GM18507 (cell line): ENCODE measurements around the gene BACH2.

Experiments
- DNase-seq: peaks from one replicate; pipeline ENCODE4 v3.0.0; 2011; ENCODE audit warnings: low read depth; ENCODE audit not compliant: insufficient read length; ENCODE audit errors: extremely low spot score
- FAIRE-seq: peaks from 2 replicates; lab custom pipeline; 2011; peaks lifted over from hg19 to GRCh38; lab: Jason Lieb, UNC

BACH2 gene

GRCh38 chr6:89999154-89999553 lies 297.5 kb downstream of the BACH2 start:
- DNase-seq = no peak
- FAIRE-seq = no peak

DNA sequence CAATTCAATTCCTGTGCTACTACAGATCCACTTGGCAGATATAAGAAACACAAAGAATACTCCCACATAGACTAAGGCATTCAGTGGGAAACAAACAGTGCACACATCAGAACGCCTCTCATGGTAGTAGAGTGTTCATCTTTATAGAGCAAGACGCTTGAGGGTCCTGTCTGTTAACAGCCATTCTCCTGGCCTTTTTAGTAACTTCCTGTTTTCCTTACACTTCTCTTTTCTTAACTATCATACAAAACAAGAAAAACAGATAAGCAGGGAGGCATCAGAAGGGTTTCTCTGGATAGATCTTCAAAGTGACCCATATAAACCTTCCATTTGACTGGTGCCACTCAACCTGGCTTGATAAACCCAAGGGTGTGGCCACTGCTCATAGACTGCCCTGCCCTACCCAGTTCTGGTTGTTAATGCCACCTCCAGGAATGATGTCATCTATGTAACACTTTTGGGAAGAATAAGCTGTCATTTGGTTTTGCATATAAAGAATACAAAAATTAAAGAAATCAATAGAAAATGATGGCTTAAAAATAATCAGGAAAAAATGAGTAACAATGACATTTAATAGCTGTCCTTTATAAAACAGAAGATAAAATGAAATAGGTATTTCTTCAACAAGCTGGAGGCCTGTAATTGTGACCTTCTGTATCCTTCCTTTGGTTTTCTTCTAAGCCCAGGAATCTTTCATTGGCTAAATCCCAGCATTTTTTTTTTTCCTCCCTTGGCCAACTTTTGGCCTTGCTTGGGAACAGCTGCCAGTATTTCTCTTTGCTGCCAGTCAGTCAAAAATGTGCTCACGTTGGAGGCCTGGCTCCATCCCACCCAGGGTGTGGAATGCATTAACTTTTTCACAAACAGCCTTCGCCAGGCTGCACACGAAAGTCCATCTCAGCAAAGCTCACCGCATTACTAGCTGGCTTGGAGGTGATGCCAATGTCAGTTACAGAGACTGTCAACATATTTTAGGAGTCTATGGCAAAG lies 298.9 kb downstream of the BACH2 start:
- DNase-seq = no peak
- FAIRE-seq = no peak

DNA sequence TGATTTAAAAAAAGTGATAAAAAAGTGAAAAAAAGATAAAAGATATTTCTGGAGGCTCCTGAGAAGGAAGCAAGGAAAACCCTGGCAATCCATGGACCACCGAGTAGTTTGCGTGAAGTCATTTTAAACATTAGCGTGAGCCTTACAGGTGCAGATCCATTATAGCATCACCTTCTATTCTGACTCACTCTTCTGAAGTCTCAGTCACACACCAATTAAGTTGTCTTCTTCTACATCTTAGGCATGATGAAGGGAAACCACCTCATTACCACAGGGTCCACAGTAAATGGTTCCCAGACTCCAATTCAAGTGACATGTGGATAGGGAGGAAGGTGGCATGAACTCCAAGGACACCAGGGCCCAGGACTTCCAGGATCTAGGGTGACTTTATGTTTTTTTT lies 303.2 kb downstream of the BACH2 start:
- no peak for DNase-seq
- no peak for FAIRE-seq

DNA sequence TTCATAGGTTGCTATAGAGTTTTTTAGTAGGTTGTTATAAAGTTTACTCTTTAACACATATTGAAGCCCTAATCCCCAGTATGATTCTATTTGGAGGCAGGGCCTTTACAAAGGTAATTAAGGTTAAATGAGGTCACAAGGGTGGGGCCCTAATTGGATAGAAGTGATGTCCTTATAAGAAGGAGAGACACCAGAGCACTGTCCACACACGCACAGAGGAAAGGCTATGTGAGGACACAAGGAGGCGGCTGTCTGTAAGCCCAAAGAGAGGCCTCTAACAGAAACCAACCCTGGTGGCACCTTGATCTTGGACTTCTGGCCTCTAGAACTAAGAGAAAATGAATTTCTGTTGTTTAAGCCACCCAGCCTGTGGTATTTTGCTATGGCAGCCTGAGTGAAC lies 303.8 kb downstream of the BACH2 start:
- FAIRE-seq = no peak

DNA sequence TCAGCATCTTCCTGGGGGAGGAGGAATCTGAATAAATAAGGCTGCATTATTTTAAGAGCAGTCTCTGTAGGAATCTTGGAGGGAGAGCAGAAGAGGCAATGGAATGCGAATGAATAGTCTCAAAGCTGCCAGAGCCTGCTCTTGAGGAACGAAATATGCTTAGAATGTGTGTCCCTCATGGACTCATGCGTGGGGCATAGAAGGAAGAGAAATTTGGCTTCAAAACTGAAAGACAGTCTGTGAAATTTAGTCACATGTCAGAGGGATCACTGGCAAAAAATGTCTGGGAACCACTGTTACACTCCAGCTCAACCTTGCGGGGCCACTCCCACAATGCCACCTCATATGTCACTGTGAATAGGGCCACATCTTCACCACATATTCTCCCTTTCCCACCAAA lies 306.9 kb downstream of the BACH2 start:
- FAIRE-seq (no peak), DNase-seq (no peak)

More for the DNA sequence above, 303.8 kb downstream of the BACH2 start:
- DNase-seq = no peak

DNA sequence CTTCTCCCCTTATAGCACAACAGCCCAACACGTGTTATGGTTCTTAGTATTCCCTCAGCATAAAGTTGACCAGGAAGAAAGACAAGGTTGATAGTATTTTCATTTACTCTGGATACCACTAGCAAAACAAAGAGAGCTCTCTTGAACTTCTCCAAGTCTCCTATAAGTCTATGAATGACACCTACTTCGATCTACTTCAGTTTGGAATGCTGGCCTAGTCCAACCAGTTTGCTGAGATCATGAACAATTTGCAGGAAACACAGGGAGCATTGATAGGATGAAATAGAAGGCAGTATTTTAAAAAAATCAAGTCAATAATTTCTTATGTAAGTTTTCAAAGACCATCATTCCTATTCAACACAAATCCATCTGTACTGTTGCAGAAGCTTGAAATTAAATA lies 308.8 kb downstream of the BACH2 start:
- FAIRE-seq = no peak
- no peak for DNase-seq

GRCh38 chr6:89987140-89987539 lies 309.5 kb downstream of the BACH2 start:
- DNase-seq (no peak), FAIRE-seq (no peak)

DNA sequence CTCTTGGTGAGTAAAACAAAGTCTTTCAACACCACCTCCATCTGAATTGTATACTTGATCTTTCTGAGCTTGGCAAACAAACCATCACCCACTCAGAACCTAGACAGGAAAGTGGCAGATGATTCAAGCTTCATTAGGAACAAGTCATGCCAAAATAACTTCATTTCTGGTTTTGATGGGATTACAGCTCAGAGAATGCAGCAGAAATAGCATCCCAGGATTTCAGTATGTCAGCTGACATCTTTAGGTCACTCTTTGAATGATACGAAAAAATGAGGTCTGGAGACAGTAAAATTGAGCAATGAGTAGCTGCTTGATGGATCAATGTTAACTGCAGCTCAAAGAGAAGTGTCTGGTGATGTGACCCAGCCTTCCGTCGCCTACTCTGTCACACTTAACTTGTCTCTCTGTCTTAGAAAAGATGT lies 310.0 kb downstream of the BACH2 start:
- DNase-seq (no peak), FAIRE-seq (no peak)

- FAIRE-seq = no peak
- no peak for DNase-seq
Observed at GRCh38 chr6:89985751-89986493, 310.7 kb downstream of the BACH2 start.

DNA sequence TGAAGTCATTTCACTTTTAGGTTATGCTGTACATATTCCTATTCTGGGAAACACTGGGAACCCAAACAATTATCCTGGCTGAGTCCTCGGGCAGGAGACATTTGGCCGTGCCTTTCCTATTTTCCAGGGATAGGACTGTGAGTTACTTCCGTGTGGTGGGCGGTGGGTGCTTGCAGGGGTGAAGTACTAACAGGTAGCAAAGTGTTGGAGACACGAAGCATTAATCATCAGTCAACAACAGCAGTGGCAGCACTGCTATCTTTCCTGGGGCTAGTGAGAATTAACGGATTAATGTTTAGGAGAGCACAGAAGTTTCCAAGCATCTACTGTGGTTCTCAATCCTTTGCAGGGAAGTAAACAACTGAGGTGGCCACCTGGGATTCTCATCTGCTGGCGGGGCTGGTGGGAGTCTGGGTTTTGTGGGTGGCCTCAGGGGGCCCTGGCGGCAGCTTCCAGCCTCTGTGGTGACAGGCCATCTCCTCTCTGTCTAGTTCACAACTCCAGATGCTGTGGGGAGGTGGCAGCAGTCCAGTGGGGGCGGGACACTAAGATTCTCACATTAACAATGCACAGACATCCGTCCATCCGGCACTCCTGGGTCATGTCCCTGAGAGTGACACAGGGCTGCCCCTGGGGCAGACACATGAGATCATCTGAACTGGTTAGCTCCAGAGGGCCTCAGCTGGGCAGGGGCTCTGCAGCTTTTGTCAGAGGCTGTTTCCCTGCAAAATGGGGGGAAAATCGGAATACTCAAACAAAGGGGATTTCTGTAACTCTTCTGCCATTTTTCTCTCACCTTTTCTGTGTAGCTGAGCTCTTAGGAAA lies 311.5 kb downstream of the BACH2 start:
- DNase-seq = no peak
- no peak for FAIRE-seq

DNA sequence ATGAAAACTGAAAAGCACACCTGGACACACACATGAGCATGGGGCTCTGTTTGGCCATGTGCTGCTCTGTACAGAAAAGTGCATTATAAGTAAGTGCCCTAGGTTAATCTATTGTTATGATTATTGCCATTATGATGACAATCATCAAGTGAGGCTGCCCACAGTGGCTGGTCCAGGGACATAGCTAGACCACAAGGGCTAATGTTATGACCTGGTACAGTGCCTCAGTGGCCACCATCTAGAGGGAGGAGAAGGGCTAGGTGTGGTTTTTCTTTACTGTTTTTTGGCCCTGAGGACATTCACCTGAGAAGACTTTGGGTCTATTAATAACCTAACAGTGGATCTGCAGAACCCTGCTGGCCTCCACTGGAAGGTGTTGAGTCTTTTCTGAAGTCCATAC lies 316.3 kb downstream of the BACH2 start:
- FAIRE-seq (no peak), DNase-seq (no peak)

GRCh38 chr6:89979481-89980119 lies 317.0 kb downstream of the BACH2 start:
- DNase-seq (no peak), FAIRE-seq (no peak)

DNA sequence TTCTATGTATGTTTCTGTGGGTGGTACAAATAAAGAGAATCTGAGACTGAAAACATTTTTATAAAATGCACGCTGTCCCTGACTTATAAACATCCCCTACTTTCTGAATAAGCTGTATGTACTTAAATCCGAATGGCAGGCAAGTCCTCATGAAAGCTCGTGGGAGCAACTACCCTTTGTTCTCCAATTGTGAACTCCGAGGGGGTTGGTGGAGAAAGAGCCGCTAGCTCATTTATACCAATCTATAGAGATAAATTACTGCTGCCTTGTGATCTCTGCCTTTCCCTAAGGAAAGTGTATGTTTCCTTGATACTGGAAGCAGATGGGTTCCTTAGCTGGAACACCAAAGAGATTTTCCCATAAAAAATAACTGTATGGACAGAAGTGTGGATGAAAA lies 317.9 kb downstream of the BACH2 start:
- FAIRE-seq (no peak), DNase-seq (no peak)

DNA sequence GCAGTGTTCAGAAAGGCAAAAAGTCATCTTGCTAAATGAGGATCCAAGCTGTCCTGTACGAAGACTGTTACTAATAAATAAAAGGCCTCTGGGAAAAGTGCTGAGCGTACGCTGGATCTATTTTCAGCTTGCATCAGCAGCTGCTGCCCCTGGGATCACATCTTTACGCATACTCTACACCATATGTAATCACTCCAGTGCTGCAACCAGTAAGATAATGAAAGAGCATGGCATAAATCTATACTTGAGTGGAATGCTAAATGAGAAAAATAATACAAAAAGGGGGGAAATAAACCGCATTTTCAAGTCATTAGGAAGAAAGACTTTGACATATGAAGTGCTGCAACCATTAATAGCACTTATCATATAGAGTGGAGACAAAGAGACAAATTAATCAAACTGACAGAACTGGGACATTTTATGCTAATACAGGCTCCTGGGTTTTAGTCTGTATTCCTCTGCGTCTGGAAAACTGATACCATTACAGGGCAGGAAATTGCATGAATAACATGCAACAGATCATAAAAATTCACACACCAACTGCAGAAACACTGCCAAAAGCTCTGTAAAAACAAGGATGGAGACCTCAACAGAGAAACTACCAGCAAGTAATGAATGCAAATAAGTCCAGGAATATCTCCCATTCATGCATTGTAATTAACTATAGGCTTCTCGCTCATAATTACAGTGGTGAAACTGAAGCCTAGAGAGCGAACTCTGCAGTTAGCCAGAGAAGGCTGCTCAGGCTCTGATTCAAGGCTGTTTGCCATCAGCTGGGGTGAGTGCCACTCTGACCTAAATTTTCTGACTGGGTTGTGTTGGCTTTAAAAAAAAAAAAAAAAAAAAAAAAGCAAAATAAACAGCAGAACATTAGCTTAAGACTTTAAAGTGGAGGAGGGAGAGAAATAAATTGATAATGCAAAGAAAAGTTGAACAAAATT lies 318.6 kb downstream of the BACH2 start:
- DNase-seq = no peak

DNA sequence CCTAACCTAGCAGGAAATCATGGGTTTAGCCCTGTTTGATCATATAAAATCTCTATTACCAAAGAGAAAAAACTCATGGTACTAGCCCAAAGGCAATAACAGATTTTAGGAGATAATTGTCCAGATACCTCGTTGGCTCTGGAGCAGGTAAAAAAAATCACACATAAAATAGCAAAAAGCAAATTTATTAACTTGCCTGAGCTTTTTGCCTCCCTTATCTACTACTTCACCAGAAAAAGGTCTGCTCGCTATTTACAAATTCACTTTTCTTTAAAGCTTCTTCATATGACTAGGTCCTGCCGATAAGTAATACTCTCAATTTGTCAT lies 320.0 kb downstream of the BACH2 start:
- FAIRE-seq (no peak), DNase-seq (no peak)

More for the DNA sequence above, 318.6 kb downstream of the BACH2 start:
- FAIRE-seq = no peak

GRCh38 chr6:89975991-89976693 lies 320.5 kb downstream of the BACH2 start:
- DNase-seq = no peak
- FAIRE-seq = no peak

DNA sequence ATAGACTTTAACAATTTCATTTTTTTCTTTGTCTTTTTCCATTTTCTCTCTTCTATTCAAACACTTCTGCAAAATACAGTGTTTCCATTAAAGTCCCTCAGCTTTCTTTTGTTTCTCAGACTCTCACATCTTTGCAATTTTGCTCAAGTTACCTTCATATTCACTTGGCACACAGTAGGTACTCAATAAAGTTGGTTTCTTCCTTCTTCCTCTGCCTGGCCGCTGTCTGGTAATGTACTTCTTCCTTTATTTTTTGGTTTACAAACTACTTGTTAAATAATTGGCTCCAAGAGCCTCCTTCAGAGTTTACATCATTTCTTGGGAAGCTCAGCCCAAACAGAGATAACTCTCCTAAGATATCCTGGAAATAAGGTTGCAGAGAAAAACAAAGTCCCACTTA lies 321.3 kb downstream of the BACH2 start:
- FAIRE-seq = no peak

DNA sequence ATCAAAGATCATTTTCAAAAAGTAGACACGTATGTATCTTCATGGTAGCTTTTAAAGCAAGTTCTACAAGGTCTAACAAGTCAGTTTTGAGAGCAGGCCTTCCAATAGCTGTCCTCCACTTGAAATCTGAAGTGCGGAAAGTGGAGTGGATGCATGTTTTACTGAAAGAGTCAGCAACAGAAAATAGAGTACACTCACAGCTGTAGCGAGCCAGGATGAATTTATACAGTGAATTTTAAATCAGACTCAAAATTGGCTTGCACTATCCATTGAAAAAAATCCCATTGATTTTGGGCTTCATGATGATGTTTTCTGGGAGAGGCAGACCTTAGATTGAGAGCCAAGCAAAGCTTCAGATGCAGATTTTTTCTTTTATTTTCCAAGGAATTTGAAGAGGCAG lies 321.8 kb downstream of the BACH2 start:
- no peak for FAIRE-seq
- DNase-seq = no peak

More for the DNA sequence above, 321.3 kb downstream of the BACH2 start:
- DNase-seq = no peak
